ENCODE results near the gene TMEM37. TPM values are rescaled to one million over a fixed set of nuclear protein-coding genes. Genes with fewer than 3 reads are reported as not detected.

Gene TMEM37
- polyA plus RNA-seq, 1 of the 3 experiments (the other 2 are of a cell fraction) = 0.25 TPM

DNA sequence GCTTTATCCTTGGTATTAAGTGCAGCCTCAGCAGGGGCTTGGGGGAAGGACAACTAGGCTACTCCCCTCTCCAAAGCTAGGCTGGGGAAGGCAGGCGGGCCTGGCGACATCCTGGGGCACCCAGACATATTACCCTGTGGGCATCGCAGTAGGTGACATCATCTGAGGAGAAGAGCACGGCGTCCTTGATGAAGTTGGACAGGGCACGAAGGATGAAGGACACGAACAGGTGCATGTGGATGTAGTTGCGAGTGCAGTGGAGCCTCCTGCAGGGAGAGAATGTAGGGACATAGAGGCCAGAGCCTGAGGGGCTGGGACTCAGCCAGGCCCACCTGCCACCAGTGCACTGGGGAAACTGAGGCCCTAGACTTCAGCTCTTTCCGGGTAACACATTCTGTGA lies 32.3 kb downstream of the TMEM37 start:
- Histone ChIP-seq H3K9me3 (no peaks in the 10 kb centered on the region), H3K36me3 (replicated peaks in 1 of 2; ENCODE audit: control insufficient read depth in 1 of 2, insufficient read depth in 2 of 2, low read length in 1 of 2) (no peaks in the 10 kb centered on the region), H2AFZ (ENCODE audit: low read depth) (no peak overlapping the region), H3K79me2 (ENCODE audit: insufficient read depth) (no peaks in the 10 kb centered on the region), H3K27ac (ENCODE audit: low read depth in 2 of 2, low read length in 1 of 2) (no peak overlapping the region), H3K9ac (no peak overlapping the region), H3K4me1 (ENCODE audit: control insufficient read depth in 1 of 2, insufficient read depth in 2 of 2, low read depth in 1 of 2, low read length in 1 of 2) (no peaks in the 10 kb centered on the region), H4K20me1 (ENCODE audit: insufficient read depth) (no peaks in the 10 kb centered on the region), H3K27me3 (ENCODE audit: insufficient read depth) (no peaks in the 10 kb centered on the region), H3K4me3 (ENCODE audit: low read depth in 2 of 2, low read length in 1 of 2) (no peak overlapping the region), H3K4me2 (no peak overlapping the region), H3F3A (replicated peaks; ENCODE audit: insufficient read depth) (no peaks in the 10 kb centered on the region), H3K9me2 (no peaks in the 10 kb centered on the region)
- TF ChIP-seq, protein P1, sequence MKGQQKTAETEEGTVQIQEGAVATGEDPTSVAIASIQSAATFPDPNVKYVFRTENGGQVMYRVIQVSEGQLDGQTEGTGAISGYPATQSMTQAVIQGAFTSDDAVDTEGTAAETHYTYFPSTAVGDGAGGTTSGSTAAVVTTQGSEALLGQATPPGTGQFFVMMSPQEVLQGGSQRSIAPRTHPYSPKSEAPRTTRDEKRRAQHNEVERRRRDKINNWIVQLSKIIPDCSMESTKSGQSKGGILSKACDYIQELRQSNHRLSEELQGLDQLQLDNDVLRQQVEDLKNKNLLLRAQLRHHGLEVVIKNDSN (IDR thresholded peaks at IDR 0.05; ENCODE audit: borderline replicate concordance, low read depth) = no peak
- no peak for TF ChIP-seq EP300 (IDR thresholded peaks at IDR 0.05; ENCODE audit: borderline replicate concordance in 1 of 2, low read depth in 1 of 2, low read length in 1 of 2)
- TF ChIP-seq MEF2A (IDR thresholded peaks at IDR 0.05; ENCODE audit: borderline replicate concordance, low read depth) = no peak
- TF ChIP-seq EZH2phosphoT487 (IDR thresholded peaks at IDR 0.05; ENCODE audit: borderline replicate concordance, low read depth) = no peak
- no peak for TF ChIP-seq ELF1 (IDR thresholded peaks at IDR 0.05)
- TF ChIP-seq RFX5 (IDR thresholded peaks at IDR 0.05; ENCODE audit: low read length) = no peak
- TF ChIP-seq, protein P2, sequence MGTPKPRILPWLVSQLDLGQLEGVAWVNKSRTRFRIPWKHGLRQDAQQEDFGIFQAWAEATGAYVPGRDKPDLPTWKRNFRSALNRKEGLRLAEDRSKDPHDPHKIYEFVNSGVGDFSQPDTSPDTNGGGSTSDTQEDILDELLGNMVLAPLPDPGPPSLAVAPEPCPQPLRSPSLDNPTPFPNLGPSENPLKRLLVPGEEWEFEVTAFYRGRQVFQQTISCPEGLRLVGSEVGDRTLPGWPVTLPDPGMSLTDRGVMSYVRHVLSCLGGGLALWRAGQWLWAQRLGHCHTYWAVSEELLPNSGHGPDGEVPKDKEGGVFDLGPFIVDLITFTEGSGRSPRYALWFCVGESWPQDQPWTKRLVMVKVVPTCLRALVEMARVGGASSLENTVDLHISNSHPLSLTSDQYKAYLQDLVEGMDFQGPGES (IDR thresholded peaks at IDR 0.05; ENCODE audit: low read depth, low read length) = no peak
- no peak for TF ChIP-seq TEAD4 (IDR thresholded peaks at IDR 0.05; ENCODE audit: borderline replicate concordance, insufficient read depth)
- TF ChIP-seq JUND (IDR thresholded peaks at IDR 0.05) = no peak
- TF ChIP-seq FOXJ3 (CRISPR knock-in tag; IDR thresholded peaks at IDR 0.05) = no peak
- TF ChIP-seq NFIC (IDR thresholded peaks at IDR 0.05; ENCODE audit: borderline replicate concordance) = no peak
- POLR2A ChIA-PET = interaction anchor here (0.6 kb wide), 1 partner anchor 153 kb away, joined by 3 read pairs; no protein-coding TSS in a partner anchor
- CTCF ChIA-PET = interaction anchor here (0.8 to 5.6 kb wide), 2 partner anchors 12 to 15 kb away, joined by 3 to 56 read pairs; no protein-coding TSS in a partner anchor
- no peak for DNase-seq
- WGBS (ENCODE audit: low lambda C conversion rate) = 53% methylated on average over 8 of the region's 9 CpGs

DNA sequence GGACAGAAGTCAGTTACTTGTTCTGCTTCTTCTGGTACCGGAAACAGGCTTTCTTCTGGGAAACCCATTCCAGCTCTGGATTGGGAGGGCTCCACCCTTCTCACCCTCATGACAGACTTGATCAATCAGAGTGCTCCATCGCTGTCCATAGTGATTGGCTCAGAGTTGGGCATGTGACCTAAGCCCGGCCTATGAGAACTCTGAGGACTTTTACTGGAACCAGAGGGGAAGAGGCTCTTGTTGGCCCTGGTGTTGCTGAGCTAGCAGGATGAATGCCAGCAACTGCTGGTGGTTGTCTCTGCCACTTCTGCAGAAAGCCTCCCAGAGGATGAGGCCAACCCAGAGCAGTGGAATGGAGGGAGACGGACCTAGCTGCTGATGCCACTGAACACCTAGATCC lies 33.3 kb downstream of the TMEM37 start:
- H3K4me2 ChIP-seq = no peak overlapping the region
- TF ChIP-seq, protein P1 (IDR thresholded peaks at IDR 0.05; ENCODE audit: borderline replicate concordance, low read depth) = peak; percentile 26; the same call in 1 of the 2 replicates
- no peak for TF ChIP-seq FOXM1 (IDR thresholded peaks at IDR 0.05; ENCODE audit: low read depth)
- H3K9me2 ChIP-seq = no peaks in the 10 kb centered on the region
- no peak for DNase-seq
- no peak overlapping the region for H2AFZ ChIP-seq (ENCODE audit: low read depth)
- 67% methylated on average over 4 of the region's 4 CpGs for WGBS (ENCODE audit: low lambda C conversion rate)
- H3K79me2 ChIP-seq (ENCODE audit: insufficient read depth) = no peaks in the 10 kb centered on the region
- no peaks in the 10 kb centered on the region for H3K36me3 ChIP-seq (replicated peaks in 1 of 2; ENCODE audit: control insufficient read depth in 1 of 2, insufficient read depth in 2 of 2, low read length in 1 of 2)
- ChIA-PET CTCF (interaction anchor here (1.5 to 5.6 kb wide), 2 partner anchors 11 to 58 kb away, joined by 4 to 56 read pairs; no protein-coding TSS in a partner anchor), POLR2A (no interaction called here)
- no peaks in the 10 kb centered on the region for H3F3A ChIP-seq (replicated peaks; ENCODE audit: insufficient read depth)
- H3K27ac ChIP-seq (ENCODE audit: low read depth in 2 of 2, low read length in 1 of 2) = no peak overlapping the region
- H3K9me3 ChIP-seq = no peaks in the 10 kb centered on the region
- H3K4me3 ChIP-seq (ENCODE audit: low read depth in 2 of 2, low read length in 1 of 2) = no peak overlapping the region
- no peaks in the 10 kb centered on the region for H3K4me1 ChIP-seq (ENCODE audit: control insufficient read depth in 1 of 2, insufficient read depth in 2 of 2, low read depth in 1 of 2, low read length in 1 of 2)
- H3K27me3 ChIP-seq (ENCODE audit: insufficient read depth) = no peaks in the 10 kb centered on the region
- H4K20me1 ChIP-seq (ENCODE audit: insufficient read depth) = no peaks in the 10 kb centered on the region
- no peak overlapping the region for H3K9ac ChIP-seq

All from SK-N-SH (cell line).